ENCODE results near the gene LRRC30. TPM values are rescaled to one million over a fixed set of nuclear protein-coding genes. Genes with fewer than 3 reads are reported as not detected.

The LRRC30 gene
- total RNA-seq, 2 experiments from 2014 or later, result not detected

- no peak for DNase-seq (ENCODE audit: low spot score)
- Histone ChIP-seq H3K36me3 (ENCODE audit: insufficient read depth, low read length) (no peaks in the 10 kb centered on the region), H3K9me3 (ENCODE audit: low read length) (no peaks in the 10 kb centered on the region), H3K4me3 (ENCODE audit: low read depth, low read length, poor library complexity, severe bottlenecking) (no peak overlapping the region), H3K4me1 (ENCODE audit: insufficient read depth, low read length, poor library complexity, severe bottlenecking) (no peaks in the 10 kb centered on the region), H3K4me2 (ENCODE audit: low read length) (no peak overlapping the region), H3K79me2 (ENCODE audit: insufficient read depth, low read depth, low read length) (no peaks in the 10 kb centered on the region), H2AFZ (ENCODE audit: low read length) (no peak overlapping the region), H4K20me1 (ENCODE audit: insufficient read depth, low read length) (no peaks in the 10 kb centered on the region), H3K9me2 (ENCODE audit: insufficient read depth, low read length) (no peaks in the 10 kb centered on the region), H3K27ac (ENCODE audit: low read depth, low read length, poor library complexity, severe bottlenecking) (no peak overlapping the region)
- no TSS peak for BruUV-seq (replicated peaks)
- intact Hi-C loops (cut with micrococcal nuclease; ENCODE audit: unreplicated experiment), result no loop called here
- no peak for TF ChIP-seq EZH2phosphoT487 (IDR thresholded peaks at IDR 0.05; ENCODE audit: borderline replicate concordance, low read depth, low read length)
- TF ChIP-seq CTCF (conservative IDR thresholded peaks at IDR 0.05; ENCODE audit: low read length), result no peak
- CTCF ChIA-PET (ENCODE audit: unreplicated experiment), result interaction anchor here (0.5 kb wide), 1 partner anchor 229 kb away, joined by 3 read pairs; no protein-coding TSS in a partner anchor
- POLR2A ChIA-PET, result no interaction called here
Measured at GRCh38 chr18:7248877-7249276, 18.0 kb downstream of the LRRC30 start.

GRCh38 chr18:7254163-7254562 is 23.3 kb downstream of the LRRC30 start:
- BruUV-seq (replicated peaks), result no TSS peak
- Histone ChIP-seq H3K4me3 (ENCODE audit: low read depth, low read length, poor library complexity, severe bottlenecking) (no peak overlapping the region), H2AFZ (ENCODE audit: low read length) (no peak overlapping the region), H3K4me2 (ENCODE audit: low read length) (no peak overlapping the region), H3K36me3 (ENCODE audit: insufficient read depth, low read length) (no peaks in the 10 kb centered on the region), H3K27ac (ENCODE audit: low read depth, low read length, poor library complexity, severe bottlenecking) (no peak overlapping the region), H4K20me1 (ENCODE audit: insufficient read depth, low read length) (no peaks in the 10 kb centered on the region), H3K4me1 (ENCODE audit: insufficient read depth, low read length, poor library complexity, severe bottlenecking) (no peaks in the 10 kb centered on the region), H3K79me2 (ENCODE audit: insufficient read depth, low read depth, low read length) (no peaks in the 10 kb centered on the region), H3K9me3 (ENCODE audit: low read length) (no peaks in the 10 kb centered on the region), H3K9me2 (ENCODE audit: insufficient read depth, low read length) (no peaks in the 10 kb centered on the region)
- no peak for DNase-seq (ENCODE audit: low spot score)
- no peak for TF ChIP-seq EZH2phosphoT487 (IDR thresholded peaks at IDR 0.05; ENCODE audit: borderline replicate concordance, low read depth, low read length)
- no peak for TF ChIP-seq CTCF (conservative IDR thresholded peaks at IDR 0.05; ENCODE audit: low read length)
- ChIA-PET POLR2A (no interaction called here), CTCF (ENCODE audit: unreplicated experiment) (no interaction called here)
- intact Hi-C loops (cut with micrococcal nuclease; ENCODE audit: unreplicated experiment), result no loop called here

GRCh38 chr18:7255054-7255453 is 24.2 kb downstream of the LRRC30 start:
- ChIA-PET POLR2A (no interaction called here), CTCF (ENCODE audit: unreplicated experiment) (no interaction called here)
- intact Hi-C loops (cut with micrococcal nuclease; ENCODE audit: unreplicated experiment), result no loop called here
- BruUV-seq (replicated peaks), result no TSS peak
- no peaks in the 10 kb centered on the region for H4K20me1 ChIP-seq (ENCODE audit: insufficient read depth, low read length)
- TF ChIP-seq CTCF (conservative IDR thresholded peaks at IDR 0.05; ENCODE audit: low read length), result no peak
- TF ChIP-seq EZH2phosphoT487 (IDR thresholded peaks at IDR 0.05; ENCODE audit: borderline replicate concordance, low read depth, low read length), result no peak
- no peak overlapping the region for H3K27ac ChIP-seq (ENCODE audit: low read depth, low read length, poor library complexity, severe bottlenecking)
- no peak for DNase-seq (ENCODE audit: low spot score)
- H3K4me1 ChIP-seq (ENCODE audit: insufficient read depth, low read length, poor library complexity, severe bottlenecking), result no peaks in the 10 kb centered on the region
- H3K36me3 ChIP-seq (ENCODE audit: insufficient read depth, low read length), result no peaks in the 10 kb centered on the region
- no peaks in the 10 kb centered on the region for H3K9me2 ChIP-seq (ENCODE audit: insufficient read depth, low read length)
- no peak overlapping the region for H2AFZ ChIP-seq (ENCODE audit: low read length)
- no peak overlapping the region for H3K4me3 ChIP-seq (ENCODE audit: low read depth, low read length, poor library complexity, severe bottlenecking)
- no peaks in the 10 kb centered on the region for H3K79me2 ChIP-seq (ENCODE audit: insufficient read depth, low read depth, low read length)
- no peaks in the 10 kb centered on the region for H3K9me3 ChIP-seq (ENCODE audit: low read length)
- no peak overlapping the region for H3K4me2 ChIP-seq (ENCODE audit: low read length)

Data from OCI-LY7 (cell line).